GM19452 (cell line): ENCODE data around the gene TCP11L1.
"Not testable (repeated sequence)": the region's sequence is repeated elsewhere in the genome, so short reads cannot be mapped to it uniquely, and the experiment has no call there.

Experiments used
- ATAC-seq: cut with Tn5 transposase; IDR thresholded peaks from one replicate; pipeline ENCODE4 v1.9.1; 2021; ENCODE audit not compliant: unreplicated experiment

TCP11L1 gene

DNA sequence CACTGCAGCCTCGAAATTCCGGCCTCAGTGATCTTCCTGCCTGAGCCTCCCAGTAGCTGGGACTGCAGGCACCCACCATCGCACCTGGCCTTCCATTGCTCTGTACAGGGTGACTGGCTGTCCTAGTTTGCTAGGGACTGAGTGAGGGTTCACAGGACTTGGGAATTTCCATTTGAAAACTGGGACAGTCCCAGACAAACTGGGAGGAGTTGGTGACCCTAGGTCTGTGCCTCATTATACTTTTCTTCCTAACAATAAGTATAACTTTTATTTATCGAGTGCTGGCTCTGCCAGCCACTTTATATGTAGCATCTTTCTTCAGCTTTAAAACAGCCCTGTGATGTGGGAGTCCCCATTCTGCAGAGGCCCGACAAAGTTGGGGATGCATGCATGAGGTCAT, 25.5 kb downstream of the TCP11L1 start:
- ATAC-seq = no peak

DNA sequence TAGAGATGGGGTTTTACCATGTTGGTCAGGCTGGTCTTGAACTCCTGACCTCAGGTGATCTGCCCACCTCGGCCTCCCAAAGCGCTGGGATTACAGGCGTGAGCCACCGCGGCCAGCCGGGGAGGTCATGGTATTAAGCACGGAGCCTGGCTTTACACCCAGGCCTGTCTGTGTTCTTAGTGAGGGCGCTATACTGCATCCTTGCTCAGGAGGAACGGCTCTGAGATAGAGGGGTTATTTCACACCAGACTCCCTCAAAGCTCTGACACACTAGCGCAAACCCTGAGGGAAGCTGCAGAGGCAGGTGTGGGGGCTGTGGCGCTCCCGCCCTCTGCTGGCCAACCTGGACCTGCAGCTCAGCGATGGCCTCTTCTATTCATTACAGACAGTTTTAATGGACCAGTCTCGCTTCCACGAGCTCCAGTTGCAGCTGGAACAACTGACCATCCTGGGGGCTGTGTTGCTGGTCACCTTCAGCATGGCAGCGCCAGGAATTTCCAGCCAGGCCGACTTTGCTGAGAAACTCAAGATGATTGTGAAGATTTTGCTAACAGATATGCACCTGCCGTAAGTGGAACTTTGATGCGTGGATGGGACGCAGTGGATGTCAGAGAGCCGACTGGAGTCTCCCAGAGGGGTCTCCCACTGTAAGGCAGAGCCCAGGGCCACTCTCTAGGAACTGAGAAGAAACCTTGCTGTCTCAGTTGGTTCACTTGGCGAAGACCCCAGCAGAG, 26.2 kb downstream of the TCP11L1 start:
- peak; percentile 47 for ATAC-seq

DNA sequence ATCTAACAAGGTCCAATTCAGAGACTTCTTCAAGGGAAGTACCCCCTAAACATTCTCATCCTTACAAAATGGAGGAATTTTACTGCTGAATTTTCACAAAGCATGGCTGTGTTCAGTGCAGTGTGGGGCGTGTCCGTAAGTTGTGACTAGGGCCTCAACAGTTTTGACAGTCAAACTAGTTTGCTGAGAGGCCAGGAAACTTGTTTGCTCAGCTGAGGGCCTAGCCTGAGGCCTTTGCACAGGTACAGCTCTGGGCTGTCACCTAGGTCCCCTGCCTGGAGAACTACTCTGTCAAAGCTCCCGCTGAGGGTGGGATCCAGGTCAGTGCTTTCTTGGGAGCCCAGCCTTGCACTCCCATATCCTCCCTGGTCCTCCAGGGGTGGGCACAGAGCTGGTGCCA, 27.9 kb downstream of the TCP11L1 start:
- no peak for ATAC-seq

DNA sequence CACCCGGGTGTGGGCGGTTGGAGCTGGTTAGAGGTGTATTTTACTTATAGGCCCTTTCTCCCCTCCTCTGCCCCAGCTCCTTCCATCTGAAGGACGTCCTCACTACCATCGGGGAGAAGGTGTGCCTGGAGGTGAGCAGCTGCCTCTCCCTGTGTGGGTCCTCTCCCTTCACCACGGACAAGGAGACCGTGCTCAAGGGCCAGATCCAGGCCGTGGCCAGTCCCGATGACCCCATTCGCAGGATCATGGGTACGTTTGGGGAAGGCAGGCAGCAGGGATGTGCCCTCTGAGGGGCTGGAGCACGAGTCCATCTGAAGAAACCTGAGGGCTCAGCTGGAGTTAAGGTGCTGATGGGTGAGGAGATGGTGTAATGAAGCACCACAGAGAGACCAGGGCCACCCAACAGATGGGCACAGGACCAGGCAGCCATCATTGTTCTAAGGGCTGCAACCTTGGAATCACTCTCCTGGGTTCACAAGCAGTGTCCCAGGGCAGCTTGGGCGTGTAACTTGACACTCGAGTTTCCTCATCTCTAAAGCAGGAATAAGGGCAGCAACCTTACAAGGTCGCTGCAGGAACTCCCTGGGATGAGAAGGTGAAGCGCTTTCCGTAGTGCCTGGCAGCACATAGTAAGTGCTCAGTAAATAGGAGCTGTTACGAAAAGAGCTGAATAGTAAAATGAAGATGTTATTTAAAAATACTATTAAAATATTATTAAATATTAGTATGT, 29.4 kb downstream of the TCP11L1 start:
- ATAC-seq = no peak

DNA sequence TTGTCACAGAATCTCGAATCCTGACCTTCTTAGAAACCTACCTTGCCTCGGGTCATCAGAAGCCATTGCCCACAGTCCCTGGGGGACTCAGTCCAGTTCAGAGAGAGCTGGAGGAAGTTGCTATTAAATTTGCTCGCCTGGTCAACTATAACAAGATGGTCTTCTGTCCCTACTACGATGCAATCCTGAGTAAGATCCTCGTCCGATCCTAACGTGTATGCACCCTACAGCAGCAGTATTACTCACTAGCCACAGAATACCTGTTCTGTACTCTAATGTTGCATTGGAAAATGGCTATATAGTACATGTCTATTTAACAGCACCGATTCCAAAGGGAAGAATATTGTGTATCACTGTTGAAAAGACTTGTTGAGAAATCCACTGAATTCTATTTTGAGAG, 33.1 kb downstream of the TCP11L1 start:
- ATAC-seq = no peak

DNA sequence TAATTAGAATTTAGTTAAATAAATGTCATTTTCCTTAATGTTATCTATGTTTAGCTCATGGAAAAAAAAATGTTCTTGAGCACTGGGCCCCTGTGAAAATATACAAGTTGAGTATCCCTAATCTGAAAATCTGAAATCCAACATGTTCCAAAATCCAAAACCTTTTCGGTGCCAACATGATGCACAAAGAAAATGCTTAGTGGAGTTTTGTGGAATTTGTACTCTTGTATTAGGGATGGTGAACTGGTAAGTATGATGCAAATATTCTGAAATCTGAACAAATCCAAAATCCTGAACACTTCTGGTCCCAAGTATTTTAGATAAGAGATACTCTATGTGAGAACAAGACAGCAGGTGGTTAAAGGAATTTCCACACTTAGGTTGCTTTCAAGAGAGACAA, 44.5 kb downstream of the TCP11L1 start:
- no peak for ATAC-seq

DNA sequence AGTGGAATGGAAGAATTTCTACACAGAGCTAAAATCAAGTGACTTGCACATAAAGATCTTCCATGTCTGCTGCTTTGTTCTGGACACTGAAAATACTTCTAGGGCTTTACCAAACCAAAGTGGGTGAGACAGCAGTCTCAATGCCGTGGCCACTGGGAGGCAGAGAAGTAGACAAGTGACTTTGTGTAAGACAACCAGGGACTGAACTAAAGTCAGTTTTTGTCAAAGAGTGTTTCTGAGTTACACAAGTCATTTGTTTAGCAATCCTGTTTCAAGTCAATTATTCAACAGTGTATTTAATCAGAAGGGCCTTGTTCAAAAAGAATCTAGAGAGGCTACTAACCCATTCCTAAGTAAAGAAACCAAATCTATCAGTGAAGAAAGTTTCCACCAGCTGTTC, 46.6 kb downstream of the TCP11L1 start:
- no peak for ATAC-seq

DNA sequence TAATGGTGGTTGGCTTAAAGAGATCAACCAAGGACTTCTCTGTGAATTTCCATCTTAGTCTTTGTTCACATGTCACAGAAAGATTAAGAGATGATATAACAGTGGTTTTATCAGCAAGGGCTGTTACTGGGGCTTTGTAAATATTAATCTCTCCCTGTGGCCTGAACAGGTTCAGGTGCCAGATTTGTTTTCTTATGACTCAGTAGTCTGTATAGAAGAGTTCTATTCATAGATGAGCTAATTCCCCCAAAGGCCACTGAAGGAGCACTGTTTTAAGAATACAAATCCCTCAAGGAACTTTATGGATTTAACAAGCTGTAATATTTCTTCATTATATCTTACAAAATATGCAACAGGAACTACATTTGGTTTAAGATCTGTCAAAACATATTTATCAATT, 50.4 kb downstream of the TCP11L1 start:
- ATAC-seq = no peak

DNA sequence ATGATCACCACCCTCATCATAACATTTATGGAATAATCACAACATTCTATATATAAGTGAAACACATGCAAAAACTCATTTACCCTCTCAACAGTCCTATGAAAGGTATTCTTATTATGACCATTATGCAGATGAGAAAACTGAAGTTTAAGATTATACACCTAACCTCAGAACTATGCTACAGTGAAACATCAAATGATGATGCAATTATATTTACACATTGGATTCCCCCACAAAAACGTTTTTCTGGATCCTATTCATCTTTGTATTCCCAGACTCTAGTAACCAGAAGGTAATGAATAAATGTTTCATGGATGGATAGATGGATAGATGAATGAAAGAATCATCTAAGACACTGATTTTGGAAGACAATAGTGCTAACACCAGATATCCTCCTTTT, 54.8 kb downstream of the TCP11L1 start:
- ATAC-seq = no peak

DNA sequence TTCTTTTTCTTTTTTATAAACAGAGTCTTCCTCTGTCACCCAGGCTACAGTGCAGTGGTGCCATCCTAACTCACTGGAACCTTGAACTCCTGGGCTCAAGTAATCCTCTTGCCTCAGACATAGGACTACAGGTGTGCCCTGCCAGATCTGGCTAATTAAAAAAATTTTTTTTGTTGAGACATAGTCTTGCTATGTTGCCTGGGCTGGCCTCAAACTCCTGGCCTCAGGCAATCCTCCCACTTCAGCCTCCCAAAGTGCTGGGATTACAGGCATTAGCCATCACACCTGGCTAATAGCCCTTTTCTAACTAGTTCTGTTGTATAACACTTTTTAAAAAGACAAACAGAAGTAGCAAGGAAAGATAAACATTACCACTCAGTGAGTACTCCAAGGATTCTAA, 64.5 kb downstream of the TCP11L1 start:
- no peak for ATAC-seq

DNA sequence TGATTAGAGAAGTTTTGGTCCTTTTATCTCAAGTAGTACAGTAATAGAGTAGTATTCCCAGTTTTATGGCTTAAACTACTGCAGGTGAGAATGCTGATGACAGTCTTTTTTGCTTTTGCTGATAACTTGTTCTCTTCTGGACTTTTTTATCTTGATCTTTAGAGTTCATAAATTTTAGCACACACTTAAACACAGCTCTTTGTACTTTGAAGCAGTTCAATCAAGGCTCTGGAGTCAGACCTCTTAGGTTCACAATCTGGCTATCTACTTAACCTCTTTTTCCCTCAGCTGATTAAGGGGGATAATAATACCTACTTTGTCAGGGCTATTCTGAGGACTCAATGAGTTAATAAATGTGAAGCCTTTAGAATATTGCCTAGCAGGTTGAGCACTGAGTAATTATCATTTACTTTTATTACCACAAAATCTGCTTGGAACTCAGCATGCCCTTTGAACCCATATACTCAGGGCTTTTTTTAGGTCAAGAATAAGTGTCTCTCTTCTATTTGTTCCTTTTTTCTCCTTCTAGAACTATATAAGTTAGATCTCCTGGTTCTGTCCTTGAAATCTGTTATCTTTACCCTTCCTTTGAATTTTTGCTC, 70.0 kb downstream of the TCP11L1 start:
- ATAC-seq = no peak

DNA sequence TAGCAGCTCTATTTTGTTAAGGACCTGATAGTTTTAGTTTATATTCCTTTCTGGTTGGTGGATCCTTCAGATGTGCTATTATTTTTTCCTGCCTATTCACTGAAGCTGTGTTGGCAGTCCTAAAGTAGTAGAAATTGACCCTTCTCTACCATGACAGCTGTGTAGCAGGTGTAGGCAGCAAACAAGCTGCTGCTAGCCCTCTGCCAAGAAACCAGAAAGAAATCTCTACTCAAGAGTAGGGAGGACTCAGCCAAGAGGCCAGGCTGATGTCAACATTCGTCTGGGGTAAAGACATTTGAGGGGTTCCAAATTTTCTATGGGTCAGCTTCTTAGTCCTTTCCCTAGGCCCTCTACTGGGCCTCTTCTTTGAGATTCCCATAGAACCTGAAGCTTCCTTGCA, 70.7 kb downstream of the TCP11L1 start:
- ATAC-seq = no peak

DNA sequence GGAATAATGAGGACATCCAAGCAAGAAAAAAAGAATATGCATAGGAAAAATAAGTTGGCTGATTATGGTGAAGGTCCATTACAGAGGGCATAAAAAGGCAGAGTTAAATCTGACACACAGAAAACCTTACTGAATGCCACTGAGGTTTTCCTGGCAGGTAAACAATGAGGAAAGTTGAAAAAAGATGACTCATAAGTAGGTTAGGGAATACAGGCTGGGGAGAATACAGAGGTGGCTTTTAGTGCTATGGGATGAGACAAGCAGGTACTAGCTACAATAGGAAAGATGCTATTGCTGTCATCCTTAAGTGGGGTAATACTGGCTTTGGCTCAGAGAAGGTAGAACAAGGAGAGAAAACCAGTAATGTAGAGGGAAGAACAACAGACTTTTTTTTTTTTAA, 77.2 kb downstream of the TCP11L1 start:
- ATAC-seq = no peak

DNA sequence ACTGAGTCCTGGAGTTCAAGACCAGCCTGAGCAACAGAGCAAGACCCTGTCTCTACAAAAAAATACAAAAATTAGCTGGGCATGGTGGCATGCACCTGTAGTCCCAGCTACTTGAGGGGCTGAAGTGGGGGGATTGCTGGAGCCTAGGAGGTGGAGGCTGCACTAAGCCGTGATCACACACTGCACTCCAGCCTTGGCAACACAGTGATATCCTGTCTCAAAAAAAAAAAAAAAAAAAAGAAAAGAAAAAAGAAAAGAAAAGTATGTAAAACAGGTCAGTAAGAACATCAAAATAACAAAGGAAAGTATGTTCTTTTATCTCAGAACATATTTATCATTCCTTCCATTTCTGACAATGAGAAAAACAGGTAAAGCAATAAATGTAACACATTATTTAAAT, 83.3 kb downstream of the TCP11L1 start:
- not testable (repeated sequence) for ATAC-seq
